Endothelial cell of umbilical vein (primary cell): ENCODE results near the gene POLE. TPM values are rescaled to one million over a fixed set of nuclear protein-coding genes. Genes with fewer than 3 reads are reported as not detected.

Experiments used
- BruUV-seq: library from RNA; stranded (reverse); fragments of 400-500 nt; replicated peaks from 2 replicates; lab custom pipeline; 2021; lab: Mats Ljungman, UMichigan
- CTCF ChIA-PET: fragments of 300-600, 350-600 bp; sonication (Branson Sonifier 250); formaldehyde crosslinking; loops from one replicate; lab custom pipeline; 2021; ENCODE audit warnings: antibody characterized with exemption, inconsistent platforms; lab: Charles Lee
- POLR2A ChIA-PET: fragments of 300-600, 350-600 bp; sonication (Branson Sonifier 250); formaldehyde crosslinking; loops from one replicate; lab custom pipeline; 2021; ENCODE audit warnings: antibody characterized with exemption, inconsistent platforms; lab: Charles Lee
- DNase-seq: peaks from one replicate; pipeline ENCODE4 v3.0.0-alpha.2; 2011; ENCODE audit warnings: low read depth, low spot score
- FAIRE-seq: peaks from 2 replicates; lab custom pipeline; 2011; peaks lifted over from hg19 to GRCh38; lab: Jason Lieb, UNC
- H2AFZ ChIP-seq: 2 replicates; pipeline ENCODE4 v1.6.0; 2012; ENCODE audit warnings: low read depth, low read length, control low read depth, inconsistent platforms
- H3K27ac ChIP-seq: 2 replicates; pipeline ENCODE4 v1.5.1; 2011; ENCODE audit warnings: low read depth, mild to moderate bottlenecking, control low read depth, low read length, moderate library complexity; ENCODE audit not compliant: insufficient read depth
- H3K27me3 ChIP-seq, 2 experiments: 2 replicates each; pipeline versions ENCODE4 v1.6.0 to v1.6.1; 2011; ENCODE audit warnings: low read length in 2 of 2, mixed read lengths in 1 of 2; ENCODE audit not compliant: control insufficient read depth in 2 of 2, insufficient read depth in 2 of 2
- H3K36me3 ChIP-seq, 2 experiments: 2 replicates in 1 of 2; 3 replicates in 1 of 2; pipeline ENCODE4 v1.5.1; 2011; ENCODE audit warnings: low read length in 2 of 2, mild to moderate bottlenecking in 1 of 2, moderate library complexity in 1 of 2; ENCODE audit not compliant: control insufficient read depth in 2 of 2, insufficient read depth in 2 of 2; ENCODE audit errors: extremely low read depth in 1 of 2
- H3K4me1 ChIP-seq: 3 replicates; pipeline ENCODE4 v1.5.1; 2011; ENCODE audit warnings: mild to moderate bottlenecking, low read length; ENCODE audit not compliant: control insufficient read depth, insufficient read depth; ENCODE audit errors: extremely low read depth
- H3K4me2 ChIP-seq: 2 replicates; pipeline ENCODE4 v1.6.1; 2011; ENCODE audit warnings: low read length, control low read depth, mixed read lengths; ENCODE audit not compliant: insufficient read depth
- H3K4me3 ChIP-seq, 3 experiments: fragments of 200-600 bp in 1 of 3; sonication (generic), shearing (Covaris generic) in 1 of 3; replicated peaks in 1 of 3; 2 replicates each; pipeline ENCODE4 v1.5.1; 2011 to 2016; ENCODE audit warnings: control low read depth in 3 of 3, low read length in 3 of 3, mild to moderate bottlenecking in 2 of 3, inconsistent platforms in 1 of 3, low read depth in 1 of 3, moderate library complexity in 1 of 3; ENCODE audit not compliant: insufficient read depth in 1 of 3
- H3K79me2 ChIP-seq: 2 replicates; pipeline ENCODE4 v1.6.0; 2012; ENCODE audit warnings: low read length, inconsistent platforms; ENCODE audit not compliant: control insufficient read depth, insufficient read depth
- H3K9ac ChIP-seq: replicated peaks from 2 replicates; pipeline ENCODE3; 2011; ENCODE audit warnings: low read length, control low read depth; ENCODE audit not compliant: insufficient read depth; ENCODE audit errors: extremely low read depth
- H3K9me1 ChIP-seq: replicated peaks from 3 replicates; pipeline ENCODE4 v1.6.0; 2011; ENCODE audit warnings: mild to moderate bottlenecking, low read length; ENCODE audit not compliant: control insufficient read depth, insufficient read depth; ENCODE audit errors: extremely low read depth
- H3K9me3 ChIP-seq: replicated peaks from 2 replicates; pipeline ENCODE4 v1.5.1; 2012; ENCODE audit warnings: low read length, inconsistent platforms; ENCODE audit not compliant: control insufficient read depth, insufficient read depth
- H4K20me1 ChIP-seq: replicated peaks from 2 replicates; pipeline ENCODE3; 2011; ENCODE audit warnings: mild to moderate bottlenecking, low read length; ENCODE audit not compliant: control insufficient read depth, insufficient read depth; ENCODE audit errors: extremely low read depth
- CTCF ChIP-seq, 2 donors: IDR thresholded peaks; 1 replicate in 1 of 2; 2 replicates in 1 of 2; pipeline ENCODE4 v1.5.1; 2011; ENCODE audit warnings: low read length in 2 of 2, mild to moderate bottlenecking in 2 of 2, moderate library complexity in 2 of 2, control low read depth in 1 of 2, inconsistent platforms in 1 of 2, low read depth in 1 of 2; ENCODE audit not compliant: insufficient read depth in 1 of 2; ENCODE audit errors: extremely low read depth in 1 of 2
- EZH2 ChIP-seq: IDR thresholded peaks from 2 replicates; pipeline ENCODE4 v1.6.1; 2012; ENCODE audit warnings: borderline replicate concordance, low read depth, mild to moderate bottlenecking, moderate library complexity, low read length, inconsistent platforms; ENCODE audit not compliant: severe bottlenecking
- FOS ChIP-seq: IDR thresholded peaks from 2 replicates; pipeline ENCODE4 v1.6.1; 2011; ENCODE audit warnings: mild to moderate bottlenecking, low read length, moderate library complexity, borderline replicate concordance; ENCODE audit not compliant: insufficient read depth
- GATA2 ChIP-seq: IDR thresholded peaks from 2 replicates; pipeline ENCODE4 v1.7.0; 2011; ENCODE audit warnings: low read depth, mild to moderate bottlenecking, moderate library complexity, mixed read lengths, low read length; ENCODE audit not compliant: insufficient read length, insufficient read depth
- JUN ChIP-seq: IDR thresholded peaks from 2 replicates; pipeline ENCODE4 v1.6.1; 2011; ENCODE audit warnings: borderline replicate concordance, low read depth; ENCODE audit not compliant: insufficient read length, insufficient read depth
- MAX ChIP-seq: IDR thresholded peaks from 2 replicates; pipeline ENCODE4 v1.6.1; 2011; ENCODE audit not compliant: insufficient read depth, insufficient read length
- MYC ChIP-seq: IDR thresholded peaks from one replicate; pipeline ENCODE4 v1.6.1; 2011; ENCODE audit warnings: mild to moderate bottlenecking, low read depth, low read length
- POLR2A ChIP-seq: IDR thresholded peaks from 2 replicates; pipeline ENCODE4 v1.6.1; 2012; ENCODE audit warnings: low read depth, mild to moderate bottlenecking, control low read depth, low read length
- POLR2AphosphoS5 ChIP-seq: IDR thresholded peaks from 2 replicates; pipeline ENCODE4 v1.6.1; 2012; ENCODE audit warnings: low read depth, mild to moderate bottlenecking, control low read depth, low read length, moderate library complexity; ENCODE audit not compliant: insufficient read depth
- dilution Hi-C: fragments of 300-500 bp; cut with MboI; formaldehyde crosslinking; loops from one replicate; pipeline ENCODE4 v1.15.0; 2019; ENCODE audit warnings: low sequenced_read_pairs; ENCODE audit not compliant: extremely low pct_ligation_motif_present
- intact Hi-C: fragments of 100-400 bp; cut with micrococcal nuclease; formaldehyde crosslinking; loops from one replicate; pipeline ENCODE4 v1.10.0; 2022
- polyA plus RNA-seq, 4 experiments: library from polyadenylated mRNA; depleted of rRNA in 3 of 4; stranded (reverse) in 3 of 4; unstranded in 1 of 4; fragments of >200 nt; gene quantifications; 2 replicates each; pipeline versions ENCODE4 v1.2.1 to v1.2.3, GENCODE V29; 2011 to 2012; ENCODE audit warnings: missing spikeins in 1 of 4
- total RNA-seq: library from RNA; stranded (reverse); gene quantifications from 2 replicates; pipeline ENCODE4 v1.2.3, GENCODE V29; 2021

The POLE gene
- total and polyA plus RNA-seq, 2 donors (not counting 3 experiments of a cell fraction or from before 2014, with no cell fraction given) = 22.9 to 82.7 TPM

- Histone ChIP-seq H3K9ac (no peak overlapping the region), H3K27ac (no peak overlapping the region), H3K9me3 (no peaks in the 10 kb centered on the region), H3K79me2 (peaks cover 3% of the 10 kb centered on the region), H4K20me1 (no peaks in the 10 kb centered on the region), H3K9me1 (no peaks in the 10 kb centered on the region), H3K4me3 (no peak overlapping the region), H3K36me3 (peaks cover 25 to 45% of the 10 kb centered on the region in 2 experiments), H3K27me3 (no peaks in the 10 kb centered on the region), H3K4me1 (no peaks in the 10 kb centered on the region), H3K4me2 (no peak overlapping the region), H2AFZ (no peak overlapping the region)
- ChIA-PET CTCF (no interaction called here), POLR2A (no interaction called here)
- FAIRE-seq = no peak
- intact Hi-C loops = no loop called here
- TF ChIP-seq GATA2 = no peak
- no peak for TF ChIP-seq POLR2A
- no peak for TF ChIP-seq EZH2
- TF ChIP-seq MAX = no peak
- no peak for TF ChIP-seq CTCF (IDR thresholded peaks at IDR 0.05; ENCODE audit: extremely low read depth in 1 of 2, insufficient read depth in 1 of 2, low read depth in 1 of 2, low read length in 2 of 2)
- no peak for TF ChIP-seq POLR2AphosphoS5
- TF ChIP-seq FOS = no peak
- TF ChIP-seq JUN = no peak
- TF ChIP-seq MYC = no peak
- BruUV-seq = no TSS peak
- no peak for DNase-seq
- dilution Hi-C loops = no loop called here
These were observed 37.5 kb upstream of the POLE start for GRCh38 chr12:132724506-132725241.
